Endothelial cell of umbilical vein (primary cell): ENCODE measurements around the gene SGSH. TPM values are rescaled to one million over a fixed set of nuclear protein-coding genes. Genes with fewer than 3 reads are reported as not detected.

Experiments used
- BruUV-seq: library from RNA; stranded (reverse); fragments of 400-500 nt; replicated peaks from 2 replicates; lab custom pipeline; 2021; lab: Mats Ljungman, UMichigan
- CTCF ChIA-PET: fragments of 300-600, 350-600 bp; sonication (Branson Sonifier 250); formaldehyde crosslinking; loops from one replicate; lab custom pipeline; 2021; ENCODE audit warnings: antibody characterized with exemption, inconsistent platforms; lab: Charles Lee
- POLR2A ChIA-PET: fragments of 300-600, 350-600 bp; sonication (Branson Sonifier 250); formaldehyde crosslinking; loops from one replicate; lab custom pipeline; 2021; ENCODE audit warnings: antibody characterized with exemption, inconsistent platforms; lab: Charles Lee
- DNase-seq: peaks from one replicate; pipeline ENCODE4 v3.0.0-alpha.2; 2011; ENCODE audit warnings: low read depth, low spot score
- FAIRE-seq: peaks from 2 replicates; lab custom pipeline; 2011; peaks lifted over from hg19 to GRCh38; lab: Jason Lieb, UNC
- H2AFZ ChIP-seq: 2 replicates; pipeline ENCODE4 v1.6.0; 2012; ENCODE audit warnings: low read depth, low read length, control low read depth, inconsistent platforms
- H3K27ac ChIP-seq: 2 replicates; pipeline ENCODE4 v1.5.1; 2011; ENCODE audit warnings: low read depth, mild to moderate bottlenecking, control low read depth, low read length, moderate library complexity; ENCODE audit not compliant: insufficient read depth
- H3K27me3 ChIP-seq, 2 experiments: 2 replicates each; pipeline versions ENCODE4 v1.6.0 to v1.6.1; 2011; ENCODE audit warnings: low read length in 2 of 2, mixed read lengths in 1 of 2; ENCODE audit not compliant: control insufficient read depth in 2 of 2, insufficient read depth in 2 of 2
- H3K36me3 ChIP-seq, 2 experiments: 2 replicates in 1 of 2; 3 replicates in 1 of 2; pipeline ENCODE4 v1.5.1; 2011; ENCODE audit warnings: low read length in 2 of 2, mild to moderate bottlenecking in 1 of 2, moderate library complexity in 1 of 2; ENCODE audit not compliant: control insufficient read depth in 2 of 2, insufficient read depth in 2 of 2; ENCODE audit errors: extremely low read depth in 1 of 2
- H3K4me1 ChIP-seq: 3 replicates; pipeline ENCODE4 v1.5.1; 2011; ENCODE audit warnings: mild to moderate bottlenecking, low read length; ENCODE audit not compliant: control insufficient read depth, insufficient read depth; ENCODE audit errors: extremely low read depth
- H3K4me2 ChIP-seq: 2 replicates; pipeline ENCODE4 v1.6.1; 2011; ENCODE audit warnings: low read length, control low read depth, mixed read lengths; ENCODE audit not compliant: insufficient read depth
- H3K4me3 ChIP-seq, 3 experiments: fragments of 200-600 bp in 1 of 3; sonication (generic), shearing (Covaris generic) in 1 of 3; replicated peaks in 1 of 3; 2 replicates each; pipeline ENCODE4 v1.5.1; 2011 to 2016; ENCODE audit warnings: control low read depth in 3 of 3, low read length in 3 of 3, mild to moderate bottlenecking in 2 of 3, inconsistent platforms in 1 of 3, low read depth in 1 of 3, moderate library complexity in 1 of 3; ENCODE audit not compliant: insufficient read depth in 1 of 3
- H3K79me2 ChIP-seq: 2 replicates; pipeline ENCODE4 v1.6.0; 2012; ENCODE audit warnings: low read length, inconsistent platforms; ENCODE audit not compliant: control insufficient read depth, insufficient read depth
- H3K9ac ChIP-seq: replicated peaks from 2 replicates; pipeline ENCODE3; 2011; ENCODE audit warnings: low read length, control low read depth; ENCODE audit not compliant: insufficient read depth; ENCODE audit errors: extremely low read depth
- H3K9me1 ChIP-seq: replicated peaks from 3 replicates; pipeline ENCODE4 v1.6.0; 2011; ENCODE audit warnings: mild to moderate bottlenecking, low read length; ENCODE audit not compliant: control insufficient read depth, insufficient read depth; ENCODE audit errors: extremely low read depth
- H3K9me3 ChIP-seq: replicated peaks from 2 replicates; pipeline ENCODE4 v1.5.1; 2012; ENCODE audit warnings: low read length, inconsistent platforms; ENCODE audit not compliant: control insufficient read depth, insufficient read depth
- H4K20me1 ChIP-seq: replicated peaks from 2 replicates; pipeline ENCODE3; 2011; ENCODE audit warnings: mild to moderate bottlenecking, low read length; ENCODE audit not compliant: control insufficient read depth, insufficient read depth; ENCODE audit errors: extremely low read depth
- EZH2 ChIP-seq: IDR thresholded peaks from 2 replicates; pipeline ENCODE4 v1.6.1; 2012; ENCODE audit warnings: borderline replicate concordance, low read depth, mild to moderate bottlenecking, moderate library complexity, low read length, inconsistent platforms; ENCODE audit not compliant: severe bottlenecking
- FOS ChIP-seq: IDR thresholded peaks from 2 replicates; pipeline ENCODE4 v1.6.1; 2011; ENCODE audit warnings: mild to moderate bottlenecking, low read length, moderate library complexity, borderline replicate concordance; ENCODE audit not compliant: insufficient read depth
- GATA2 ChIP-seq: IDR thresholded peaks from 2 replicates; pipeline ENCODE4 v1.7.0; 2011; ENCODE audit warnings: low read depth, mild to moderate bottlenecking, moderate library complexity, mixed read lengths, low read length; ENCODE audit not compliant: insufficient read length, insufficient read depth
- JUN ChIP-seq: IDR thresholded peaks from 2 replicates; pipeline ENCODE4 v1.6.1; 2011; ENCODE audit warnings: borderline replicate concordance, low read depth; ENCODE audit not compliant: insufficient read length, insufficient read depth
- MYC ChIP-seq: IDR thresholded peaks from one replicate; pipeline ENCODE4 v1.6.1; 2011; ENCODE audit warnings: mild to moderate bottlenecking, low read depth, low read length
- POLR2A ChIP-seq: IDR thresholded peaks from 2 replicates; pipeline ENCODE4 v1.6.1; 2012; ENCODE audit warnings: low read depth, mild to moderate bottlenecking, control low read depth, low read length
- POLR2AphosphoS5 ChIP-seq: IDR thresholded peaks from 2 replicates; pipeline ENCODE4 v1.6.1; 2012; ENCODE audit warnings: low read depth, mild to moderate bottlenecking, control low read depth, low read length, moderate library complexity; ENCODE audit not compliant: insufficient read depth
- dilution Hi-C: fragments of 300-500 bp; cut with MboI; formaldehyde crosslinking; loops from one replicate; pipeline ENCODE4 v1.15.0; 2019; ENCODE audit warnings: low sequenced_read_pairs; ENCODE audit not compliant: extremely low pct_ligation_motif_present
- intact Hi-C: fragments of 100-400 bp; cut with micrococcal nuclease; formaldehyde crosslinking; loops from one replicate; pipeline ENCODE4 v1.10.0; 2022
- polyA plus RNA-seq, 4 experiments: library from polyadenylated mRNA; depleted of rRNA in 3 of 4; stranded (reverse) in 3 of 4; unstranded in 1 of 4; fragments of >200 nt; gene quantifications; 2 replicates each; pipeline versions ENCODE4 v1.2.1 to v1.2.3, GENCODE V29; 2011 to 2012; ENCODE audit warnings: missing spikeins in 1 of 4
- total RNA-seq: library from RNA; stranded (reverse); gene quantifications from 2 replicates; pipeline ENCODE4 v1.2.3, GENCODE V29; 2021
- TF ChIP-seq, protein P1 (sequence below), 2 donors: IDR thresholded peaks; 1 replicate in 1 of 2; 2 replicates in 1 of 2; pipeline ENCODE4 v1.5.1; 2011; ENCODE audit warnings: low read length in 2 of 2, mild to moderate bottlenecking in 2 of 2, moderate library complexity in 2 of 2, control low read depth in 1 of 2, inconsistent platforms in 1 of 2, low read depth in 1 of 2; ENCODE audit not compliant: insufficient read depth in 1 of 2; ENCODE audit errors: extremely low read depth in 1 of 2
- TF ChIP-seq, protein P2 (sequence below): IDR thresholded peaks from 2 replicates; pipeline ENCODE4 v1.6.1; 2011; ENCODE audit not compliant: insufficient read depth, insufficient read length

SGSH gene
- total and polyA plus RNA-seq, 2 donors (not counting 3 experiments of a cell fraction or from before 2014, with no cell fraction given) = 81.4 to 217 TPM

DNA sequence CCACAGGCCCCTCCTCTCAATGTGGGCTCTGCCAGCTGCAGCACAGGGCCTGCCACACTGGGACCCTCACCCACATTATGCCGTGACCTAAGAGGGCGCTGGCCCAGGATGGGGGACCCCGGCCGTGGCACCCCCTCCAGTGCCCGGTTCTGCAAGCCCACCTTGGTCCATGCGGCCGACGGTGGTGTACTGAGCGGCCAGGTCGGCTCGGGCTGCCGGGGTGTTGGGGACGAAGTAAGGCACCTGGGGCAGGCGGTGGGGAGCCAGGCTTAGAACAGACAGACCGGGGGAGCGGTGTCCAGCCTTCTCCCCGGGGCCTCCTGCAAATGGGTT, 6.5 kb downstream of the SGSH start:
- intact Hi-C loops (no loop called here), dilution Hi-C loops (no loop called here)
- no peak overlapping the region for H3K4me2 ChIP-seq
- H3K9ac ChIP-seq = no peak overlapping the region
- FAIRE-seq (no peak), DNase-seq (no peak)
- no peaks in the 10 kb centered on the region for H3K4me1 ChIP-seq
- H3K27me3 ChIP-seq = no peaks in the 10 kb centered on the region
- no peaks in the 10 kb centered on the region for H4K20me1 ChIP-seq
- no peak overlapping the region for H2AFZ ChIP-seq
- no peak overlapping the region for H3K27ac ChIP-seq
- H3K4me3 ChIP-seq = no peak overlapping the region
- ChIA-PET CTCF (no interaction called here), POLR2A (no interaction called here)
- no peaks in the 10 kb centered on the region for H3K9me3 ChIP-seq
- peaks cover 3% of the 10 kb centered on the region for H3K79me2 ChIP-seq
- H3K36me3 ChIP-seq = peaks cover 11 to 49% of the 10 kb centered on the region in 2 experiments
- TF ChIP-seq GATA2 = no peak
- no peak for TF ChIP-seq EZH2
- TF ChIP-seq MYC = no peak
- TF ChIP-seq, protein P1, sequence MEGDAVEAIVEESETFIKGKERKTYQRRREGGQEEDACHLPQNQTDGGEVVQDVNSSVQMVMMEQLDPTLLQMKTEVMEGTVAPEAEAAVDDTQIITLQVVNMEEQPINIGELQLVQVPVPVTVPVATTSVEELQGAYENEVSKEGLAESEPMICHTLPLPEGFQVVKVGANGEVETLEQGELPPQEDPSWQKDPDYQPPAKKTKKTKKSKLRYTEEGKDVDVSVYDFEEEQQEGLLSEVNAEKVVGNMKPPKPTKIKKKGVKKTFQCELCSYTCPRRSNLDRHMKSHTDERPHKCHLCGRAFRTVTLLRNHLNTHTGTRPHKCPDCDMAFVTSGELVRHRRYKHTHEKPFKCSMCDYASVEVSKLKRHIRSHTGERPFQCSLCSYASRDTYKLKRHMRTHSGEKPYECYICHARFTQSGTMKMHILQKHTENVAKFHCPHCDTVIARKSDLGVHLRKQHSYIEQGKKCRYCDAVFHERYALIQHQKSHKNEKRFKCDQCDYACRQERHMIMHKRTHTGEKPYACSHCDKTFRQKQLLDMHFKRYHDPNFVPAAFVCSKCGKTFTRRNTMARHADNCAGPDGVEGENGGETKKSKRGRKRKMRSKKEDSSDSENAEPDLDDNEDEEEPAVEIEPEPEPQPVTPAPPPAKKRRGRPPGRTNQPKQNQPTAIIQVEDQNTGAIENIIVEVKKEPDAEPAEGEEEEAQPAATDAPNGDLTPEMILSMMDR (IDR thresholded peaks at IDR 0.05; ENCODE audit: extremely low read depth in 1 of 2, insufficient read depth in 1 of 2, low read depth in 1 of 2, low read length in 2 of 2) = no peak
- TF ChIP-seq, protein P2, sequence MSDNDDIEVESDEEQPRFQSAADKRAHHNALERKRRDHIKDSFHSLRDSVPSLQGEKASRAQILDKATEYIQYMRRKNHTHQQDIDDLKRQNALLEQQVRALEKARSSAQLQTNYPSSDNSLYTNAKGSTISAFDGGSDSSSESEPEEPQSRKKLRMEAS = no peak
- TF ChIP-seq FOS = no peak
- no peak for TF ChIP-seq JUN
- TF ChIP-seq POLR2A = no peak
- no peak for TF ChIP-seq POLR2AphosphoS5
- H3K9me1 ChIP-seq = no peaks in the 10 kb centered on the region
- BruUV-seq = no TSS peak
